Stimulated activated CD8-positive, alpha-beta memory T cell treated with anti-CD3 and anti-CD28 coated beads, Interleukin-7, amount 100 ng/mL, for 4 hours (primary cell): ENCODE measurements around the gene VWA5B1.

Experiments
- DNase-seq, 2 donors: peaks; one replicate each; pipeline ENCODE4 v3.0.0-alpha.2; 2020; ENCODE audit warnings: low read depth in 2 of 2

Gene VWA5B1

GRCh38 chr1:20367626-20368025 is 77.0 kb downstream of the VWA5B1 start:
- no peak for DNase-seq

- no peak for DNase-seq
Measured at GRCh38 chr1:20368866-20369470, 78.3 kb downstream of the VWA5B1 start.

GRCh38 chr1:20370698-20371097 is 80.0 kb downstream of the VWA5B1 start:
- no peak for DNase-seq

- DNase-seq = no peak
Measured at GRCh38 chr1:20371411-20371810, 80.7 kb downstream of the VWA5B1 start.

GRCh38 chr1:20371883-20372282 is 81.2 kb downstream of the VWA5B1 start:
- DNase-seq = no peak

- no peak for DNase-seq
Measured at GRCh38 chr1:20372676-20373075, 82.0 kb downstream of the VWA5B1 start.

- DNase-seq = no peak
Measured at GRCh38 chr1:20373286-20373685, 82.6 kb downstream of the VWA5B1 start.

- DNase-seq = no peak
Measured at GRCh38 chr1:20373764-20374163, 83.1 kb downstream of the VWA5B1 start.

- DNase-seq = no peak
Measured at GRCh38 chr1:20375563-20375962, 84.9 kb downstream of the VWA5B1 start.

- no peak for DNase-seq
Measured at GRCh38 chr1:20376171-20376570, 85.5 kb downstream of the VWA5B1 start.

GRCh38 chr1:20376880-20377494 is 86.3 kb downstream of the VWA5B1 start:
- peak; percentile 6 for DNase-seq

GRCh38 chr1:20377516-20378270 is 87.0 kb downstream of the VWA5B1 start:
- DNase-seq = no peak

- no peak for DNase-seq
Measured at GRCh38 chr1:20379075-20379474, 88.4 kb downstream of the VWA5B1 start.

GRCh38 chr1:20380175-20380574 is 89.5 kb downstream of the VWA5B1 start:
- DNase-seq = no peak

- DNase-seq = no peak
Measured at GRCh38 chr1:20380616-20381035, 90.0 kb downstream of the VWA5B1 start.

GRCh38 chr1:20381045-20381641 is 90.5 kb downstream of the VWA5B1 start:
- no peak for DNase-seq

- DNase-seq = no peak
Measured at GRCh38 chr1:20381961-20382360, 91.3 kb downstream of the VWA5B1 start.

GRCh38 chr1:20382711-20383110 is 92.0 kb downstream of the VWA5B1 start:
- DNase-seq = no peak

GRCh38 chr1:20383631-20384030 is 93.0 kb downstream of the VWA5B1 start:
- DNase-seq = no peak

GRCh38 chr1:20385630-20386029 is 95.0 kb downstream of the VWA5B1 start:
- no peak for DNase-seq

- no peak for DNase-seq
Measured at GRCh38 chr1:20386323-20387081, 95.8 kb downstream of the VWA5B1 start.

GRCh38 chr1:20389571-20389970 is 98.9 kb downstream of the VWA5B1 start:
- DNase-seq = no peak
